GM18517 (cell line): ENCODE measurements around the gene GLT1D1.

Experiments used
- ATAC-seq: cut with Tn5 transposase; IDR thresholded peaks from one replicate; pipeline ENCODE4 v1.9.1; 2021; ENCODE audit warnings: mild to moderate bottlenecking, moderate library complexity; ENCODE audit not compliant: unreplicated experiment

GLT1D1 gene

DNA sequence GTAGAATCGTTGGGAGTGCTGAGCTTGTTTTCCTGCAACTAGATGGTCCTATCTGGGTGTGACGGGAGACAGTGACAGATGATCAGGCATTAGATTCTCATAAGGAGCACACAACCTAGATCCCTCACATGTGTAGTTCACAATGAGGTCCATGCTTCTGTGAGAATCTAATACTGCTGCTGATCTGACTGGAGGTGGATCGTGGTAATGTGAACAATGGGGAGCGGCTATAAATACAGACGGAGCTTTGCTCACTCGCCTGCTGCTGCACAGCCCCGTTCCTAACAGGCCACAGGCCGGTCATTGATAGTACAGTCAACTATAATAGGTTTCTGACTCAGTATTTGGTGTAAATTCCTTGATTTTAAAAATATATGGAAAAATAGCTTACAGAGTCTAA is 138.8 kb downstream of the GLT1D1 start:
- ATAC-seq, result no peak

DNA sequence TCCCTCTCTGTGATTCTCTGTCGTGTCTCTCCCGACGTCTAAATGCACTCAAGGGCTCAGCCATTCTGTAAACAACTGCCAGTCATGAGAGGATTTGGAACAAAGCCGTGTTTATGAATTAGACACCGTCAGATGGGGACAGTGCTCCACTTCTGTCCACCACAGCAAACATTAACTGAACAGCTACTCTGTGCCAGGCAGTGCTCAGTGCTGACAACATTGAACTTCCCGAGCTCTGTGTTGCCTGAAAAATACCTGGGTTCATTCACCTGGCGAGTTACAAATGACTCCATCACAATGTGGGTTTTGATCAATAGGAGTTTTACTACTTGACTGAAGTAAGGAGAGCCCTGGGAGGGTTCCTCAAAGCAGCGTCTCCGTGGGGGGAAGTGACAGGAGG is 139.3 kb downstream of the GLT1D1 start:
- ATAC-seq, result no peak

DNA sequence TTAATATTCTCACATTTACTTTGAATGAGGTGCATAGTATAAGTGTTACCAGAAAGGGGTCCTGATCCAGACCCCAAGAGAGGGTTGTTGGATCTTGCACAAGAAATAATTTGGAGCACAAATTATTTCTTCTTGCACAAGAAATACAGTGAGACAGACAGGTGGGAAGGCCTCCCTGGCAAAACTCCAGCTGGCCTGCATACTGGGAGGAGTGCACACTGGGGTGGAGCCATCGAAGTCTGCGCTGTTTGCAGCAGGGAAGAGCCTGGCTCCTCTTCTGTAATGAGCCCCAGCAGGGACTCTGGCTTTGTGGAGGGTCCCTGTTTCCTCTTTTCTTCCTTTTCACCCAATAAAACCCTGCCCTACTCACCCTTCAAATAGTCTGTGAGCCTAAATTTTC is 141.6 kb downstream of the GLT1D1 start:
- ATAC-seq, result no peak

GRCh38 chr12:128995619-128996018 is 142.3 kb downstream of the GLT1D1 start:
- no peak for ATAC-seq

DNA sequence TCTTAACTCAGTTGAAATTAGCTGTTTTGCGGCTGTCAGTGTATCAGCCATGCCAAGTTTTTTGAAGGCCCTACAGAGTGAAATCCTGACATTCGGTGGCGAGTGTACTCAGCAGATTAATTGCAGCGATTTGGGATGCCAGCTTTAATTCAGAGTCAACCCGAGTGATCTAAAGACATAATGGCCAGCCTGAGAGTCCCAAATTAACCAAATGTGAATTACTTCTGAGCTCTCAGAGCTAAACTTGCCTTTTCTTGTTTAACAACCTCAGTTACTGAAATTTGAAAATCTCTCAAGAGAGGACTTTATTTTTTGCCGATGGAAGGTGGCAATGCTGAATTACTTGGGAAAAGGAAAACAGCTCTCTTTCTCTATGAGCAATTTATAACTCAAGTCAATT is 148.5 kb downstream of the GLT1D1 start:
- ATAC-seq, result no peak

DNA sequence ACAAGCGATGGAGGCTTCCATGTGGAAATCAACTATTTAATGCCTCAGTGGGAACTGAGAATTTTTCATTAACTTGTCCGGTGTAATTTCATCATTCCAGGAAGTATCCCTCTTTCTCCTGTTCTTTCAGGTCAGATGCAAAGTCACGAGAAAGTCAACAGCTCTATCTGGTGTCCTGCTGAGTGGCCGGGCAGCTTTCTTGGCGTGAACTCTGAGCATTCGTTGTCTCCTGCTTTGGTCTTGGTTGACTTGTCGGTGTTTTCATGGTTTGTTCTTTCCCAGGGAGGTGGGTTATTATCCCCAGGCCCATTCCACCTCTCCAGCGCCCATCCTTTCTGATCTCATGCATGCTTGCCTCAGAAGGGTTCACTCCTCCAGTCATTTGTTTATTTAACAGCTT is 149.1 kb downstream of the GLT1D1 start:
- ATAC-seq, result no peak

GRCh38 chr12:129005416-129005815 is 152.1 kb downstream of the GLT1D1 start:
- ATAC-seq, result no peak

GRCh38 chr12:129005829-129006228 is 152.6 kb downstream of the GLT1D1 start:
- ATAC-seq, result no peak

DNA sequence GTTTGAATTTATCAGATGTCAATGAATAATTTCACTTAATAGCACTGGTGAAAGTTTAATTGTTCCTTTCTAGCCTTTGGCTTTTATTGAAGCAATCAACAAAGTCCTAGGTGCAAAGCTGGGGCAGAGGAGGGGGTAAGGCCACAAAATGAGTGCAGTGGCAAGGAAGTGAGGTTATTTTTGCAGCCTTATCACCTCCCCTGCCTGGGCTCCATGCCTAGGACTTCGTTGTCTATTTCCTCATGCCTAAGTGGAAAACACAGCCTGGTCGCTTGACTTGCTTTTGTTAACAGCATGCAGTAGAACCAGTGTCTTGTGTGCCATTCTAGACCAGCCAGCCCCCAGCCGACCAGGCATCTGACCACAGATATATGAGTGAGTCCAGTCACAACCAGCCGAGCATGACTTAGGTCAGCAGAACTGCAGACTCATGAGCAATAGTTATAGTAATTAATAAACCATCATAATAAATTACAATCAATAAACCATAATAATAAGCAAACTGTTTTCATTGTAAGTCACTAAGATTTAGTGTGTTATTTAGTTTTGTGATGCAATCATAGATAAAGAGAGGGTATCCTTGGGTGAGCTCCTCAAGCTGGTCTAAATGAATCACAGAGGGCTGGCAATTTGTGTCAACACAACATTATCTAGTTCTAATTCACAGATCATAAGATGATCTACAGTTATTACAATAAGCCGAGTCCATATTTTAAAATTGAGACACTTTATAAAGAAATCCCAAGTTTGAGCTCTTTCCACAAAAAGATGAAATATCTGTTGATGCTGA is 156.8 kb downstream of the GLT1D1 start:
- no peak for ATAC-seq

DNA sequence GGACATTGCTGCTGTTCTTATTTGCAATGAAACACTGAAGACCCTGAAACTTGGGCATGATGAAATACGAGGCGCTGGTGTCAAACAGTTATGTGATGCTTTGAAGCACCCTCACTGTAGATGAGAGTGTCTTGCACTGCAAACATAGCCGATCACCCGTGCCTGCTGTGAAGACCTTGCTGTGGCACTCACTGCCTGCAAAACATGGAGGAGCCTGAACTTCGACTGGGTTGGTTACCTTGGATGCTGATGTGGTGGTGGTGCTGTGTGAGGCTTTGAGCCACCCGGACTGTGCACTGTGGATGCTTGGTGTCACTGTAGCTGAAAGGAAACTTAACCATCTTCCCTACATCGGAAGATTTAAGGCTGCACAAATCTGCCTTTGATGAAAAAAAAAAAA is 162.9 kb downstream of the GLT1D1 start:
- no peak for ATAC-seq

- no peak for ATAC-seq
Observed at GRCh38 chr12:129025055-129025454, 171.8 kb downstream of the GLT1D1 start.

- ATAC-seq, result no peak
Observed at GRCh38 chr12:129028844-129029243, 175.6 kb downstream of the GLT1D1 start.
